ENCODE data around the gene ERH.

DNA sequence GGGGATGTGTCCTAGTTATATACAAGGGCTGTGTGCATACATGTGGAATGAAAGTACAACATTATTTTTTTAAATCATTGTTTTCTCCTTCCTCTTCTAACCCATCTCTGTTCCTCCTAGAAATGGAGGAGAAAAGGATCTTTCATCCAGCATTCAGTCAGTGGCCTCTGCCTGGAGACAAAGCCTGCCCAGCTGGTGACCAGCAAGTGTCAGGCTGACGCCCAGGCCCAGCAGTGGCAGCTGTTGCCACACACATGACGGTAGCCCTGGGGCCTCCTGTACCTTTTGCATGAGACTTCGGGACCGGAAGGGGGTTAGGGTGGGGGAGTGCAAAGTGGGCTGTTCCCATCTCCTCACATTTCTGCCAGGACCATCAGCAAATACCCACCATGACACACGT lies 46.2 kb downstream of the ERH start:
- TF ChIP-seq, protein P1, sequence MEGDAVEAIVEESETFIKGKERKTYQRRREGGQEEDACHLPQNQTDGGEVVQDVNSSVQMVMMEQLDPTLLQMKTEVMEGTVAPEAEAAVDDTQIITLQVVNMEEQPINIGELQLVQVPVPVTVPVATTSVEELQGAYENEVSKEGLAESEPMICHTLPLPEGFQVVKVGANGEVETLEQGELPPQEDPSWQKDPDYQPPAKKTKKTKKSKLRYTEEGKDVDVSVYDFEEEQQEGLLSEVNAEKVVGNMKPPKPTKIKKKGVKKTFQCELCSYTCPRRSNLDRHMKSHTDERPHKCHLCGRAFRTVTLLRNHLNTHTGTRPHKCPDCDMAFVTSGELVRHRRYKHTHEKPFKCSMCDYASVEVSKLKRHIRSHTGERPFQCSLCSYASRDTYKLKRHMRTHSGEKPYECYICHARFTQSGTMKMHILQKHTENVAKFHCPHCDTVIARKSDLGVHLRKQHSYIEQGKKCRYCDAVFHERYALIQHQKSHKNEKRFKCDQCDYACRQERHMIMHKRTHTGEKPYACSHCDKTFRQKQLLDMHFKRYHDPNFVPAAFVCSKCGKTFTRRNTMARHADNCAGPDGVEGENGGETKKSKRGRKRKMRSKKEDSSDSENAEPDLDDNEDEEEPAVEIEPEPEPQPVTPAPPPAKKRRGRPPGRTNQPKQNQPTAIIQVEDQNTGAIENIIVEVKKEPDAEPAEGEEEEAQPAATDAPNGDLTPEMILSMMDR (IDR thresholded peaks at IDR 0.05), result no peak
- TF ChIP-seq POLR2A (IDR thresholded peaks at IDR 0.05) (no peak), POLR2AphosphoS5 (IDR thresholded peaks at IDR 0.05) (no peak)
